CD4-positive, alpha-beta T cell treated with Interleukin-4 for 1 hour (primary cell): ENCODE results near the gene SLC38A9.
A peak's percentile ranks its signal among the peaks of the same experiment; 100 is the strongest.
"Not testable (repeated sequence)": the region's sequence is repeated elsewhere in the genome, so short reads cannot be mapped to it uniquely, and the experiment has no call there.

Experiments used
- DNase-seq, 2 donors: peaks; one replicate each; pipeline ENCODE4 v3.0.0-alpha.2; 2020 to 2022

The SLC38A9 gene

GRCh38 chr5:55712023-55712859, at the start of gene SLC38A9:
TSS of gene SLC38A9 (minus strand) at chr5:55712324. CDS start at chr5:55697958, 14,366 bp downstream.
- DNase-seq, result peak; percentile 91

GRCh38 chr5:55761721-55762120, 49.6 kb upstream of the SLC38A9 start:
- not testable (repeated sequence) for DNase-seq

GRCh38 chr5:55758714-55759113, 46.6 kb upstream of the SLC38A9 start:
- DNase-seq, result no peak

GRCh38 chr5:55758231-55758630, 46.1 kb upstream of the SLC38A9 start:
- DNase-seq, result no peak

- no peak for DNase-seq
These were observed 38.4 kb upstream of the SLC38A9 start for GRCh38 chr5:55750499-55750898.

GRCh38 chr5:55750063-55750462, 37.9 kb upstream of the SLC38A9 start:
- no peak for DNase-seq

GRCh38 chr5:55749387-55749786, 37.3 kb upstream of the SLC38A9 start:
- no peak for DNase-seq

GRCh38 chr5:55747778-55748318, 35.7 kb upstream of the SLC38A9 start:
- DNase-seq, result no peak

GRCh38 chr5:55742778-55743177, 30.7 kb upstream of the SLC38A9 start:
- DNase-seq, result no peak

- DNase-seq, result no peak
These were observed 25.7 kb upstream of the SLC38A9 start, which contains the start of gene DDX4 for GRCh38 chr5:55737793-55738192. TSS of gene DDX4 (plus strand) at chr5:55738061. CDS start at chr5:55738964, 903 bp downstream.

- DNase-seq, result no peak
These were observed 22.5 kb upstream of the SLC38A9 start for GRCh38 chr5:55734658-55735057.

- no peak for DNase-seq
These were observed 20.5 kb upstream of the SLC38A9 start for GRCh38 chr5:55732585-55732984.

GRCh38 chr5:55731848-55732247, 19.7 kb upstream of the SLC38A9 start:
- DNase-seq, result no peak

- DNase-seq, result no peak
These were observed 12.2 kb upstream of the SLC38A9 start for GRCh38 chr5:55724281-55724680.

GRCh38 chr5:55720188-55720703, 8.1 kb upstream of the SLC38A9 start:
- no peak for DNase-seq

GRCh38 chr5:55719026-55719425, 6.9 kb upstream of the SLC38A9 start:
- DNase-seq, result not testable (repeated sequence)

- no peak for DNase-seq
These were observed 3.5 kb upstream of the SLC38A9 start for GRCh38 chr5:55715519-55716078.

- DNase-seq, result no peak
These were observed 2.6 kb upstream of the SLC38A9 start for GRCh38 chr5:55714749-55715148.

- no peak for DNase-seq
These were observed 2.2 kb upstream of the SLC38A9 start for GRCh38 chr5:55714339-55714738.

- DNase-seq, result no peak
These were observed 1.7 kb upstream of the SLC38A9 start for GRCh38 chr5:55713871-55714270.

GRCh38 chr5:55711507-55712022, 559 bp downstream of the SLC38A9 start:
- DNase-seq, result peak in 1 of 2 donors; percentile 1

GRCh38 chr5:55708732-55709131, 3.4 kb downstream of the SLC38A9 start:
- no peak for DNase-seq

- DNase-seq, result no peak
These were observed 5.9 kb downstream of the SLC38A9 start for GRCh38 chr5:55706230-55706629.
